Activated CD4-positive, alpha-beta T cell treated with anti-CD3 and anti-CD28 coated beads, Interleukin-2, amount 50 U/mL, for 4 hours (primary cell): Measurements from ENCODE around the gene GRM7.

Source experiments
- DNase-seq, 2 experiments: peaks; one replicate each; pipeline ENCODE4 v3.0.0-alpha.2; 2020

The GRM7 gene

DNA sequence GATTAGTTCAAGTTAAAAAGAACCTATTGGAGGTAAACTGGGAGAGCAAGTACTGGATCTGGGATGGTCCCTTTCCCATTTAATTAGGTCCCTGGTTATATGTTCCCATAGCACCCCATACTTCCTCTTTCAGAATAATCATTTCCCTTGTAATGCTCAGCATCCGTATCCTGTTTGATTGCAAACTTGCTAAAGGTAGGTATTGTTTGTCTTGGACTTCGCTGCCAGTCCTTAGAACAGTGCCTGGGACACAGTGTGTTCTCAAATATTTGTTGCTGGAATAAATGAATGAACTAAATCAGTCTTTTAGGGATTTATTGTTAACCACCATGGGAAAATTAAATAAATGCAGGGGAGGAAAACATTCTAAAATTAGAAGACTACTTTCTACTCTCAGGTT lies 299.8 kb downstream of the GRM7 start:
- DNase-seq, result no peak

DNA sequence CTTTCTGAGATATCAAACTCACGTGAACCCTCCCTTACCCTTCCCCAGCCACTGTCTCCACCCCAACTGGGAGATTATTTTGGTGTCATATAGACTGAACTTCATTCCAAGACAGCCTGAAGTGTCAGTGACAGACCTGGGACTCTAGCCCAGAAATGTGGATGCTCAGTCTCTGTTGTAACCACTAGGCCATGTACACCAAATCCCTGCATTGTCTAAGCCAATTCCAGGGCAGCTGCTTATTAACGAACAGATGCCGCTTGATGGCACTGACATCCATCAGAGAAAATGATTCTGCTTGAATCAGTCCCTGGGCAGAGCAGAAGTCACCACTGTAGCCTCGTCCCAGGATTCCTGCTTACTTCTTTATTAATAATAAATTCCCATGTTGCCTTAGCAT lies 305.5 kb downstream of the GRM7 start:
- no peak for DNase-seq

DNA sequence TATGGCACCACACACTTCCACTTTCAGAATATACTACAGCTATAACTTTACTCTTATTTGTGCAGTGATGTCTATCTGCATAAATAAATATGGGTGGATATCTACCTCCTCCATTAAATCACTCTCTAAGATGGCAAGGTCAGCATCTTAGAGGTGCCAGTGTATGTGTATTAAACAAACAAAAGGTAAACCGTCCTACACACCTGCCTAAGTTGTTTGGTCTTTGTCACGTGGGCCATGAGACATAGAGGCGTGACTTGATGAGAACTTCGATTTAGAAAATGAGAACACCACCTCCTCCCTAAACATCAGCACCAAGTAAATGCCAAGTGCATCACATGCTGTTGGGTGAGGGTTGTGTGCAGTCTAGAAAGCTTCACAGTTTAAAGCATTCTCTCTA lies 310.6 kb downstream of the GRM7 start:
- DNase-seq, result no peak

DNA sequence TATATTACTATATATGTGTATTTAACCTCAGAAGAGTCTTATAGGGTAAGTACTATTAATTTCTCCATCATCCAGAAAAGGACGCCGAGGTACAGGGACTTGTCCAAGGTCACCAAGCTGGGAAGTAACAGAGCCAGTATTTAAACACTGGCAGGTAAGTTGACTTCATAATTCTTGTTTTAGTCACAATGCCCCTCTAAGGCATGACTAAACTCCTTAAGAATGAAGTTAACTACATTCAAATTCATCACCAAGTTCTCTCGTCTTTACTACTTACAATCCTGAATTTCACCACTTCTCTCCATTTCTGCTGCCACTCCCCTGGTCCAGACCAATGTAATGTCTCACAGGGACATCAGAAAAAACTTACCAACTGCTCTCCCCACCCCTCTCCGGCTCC lies 312.1 kb downstream of the GRM7 start:
- no peak for DNase-seq

DNA sequence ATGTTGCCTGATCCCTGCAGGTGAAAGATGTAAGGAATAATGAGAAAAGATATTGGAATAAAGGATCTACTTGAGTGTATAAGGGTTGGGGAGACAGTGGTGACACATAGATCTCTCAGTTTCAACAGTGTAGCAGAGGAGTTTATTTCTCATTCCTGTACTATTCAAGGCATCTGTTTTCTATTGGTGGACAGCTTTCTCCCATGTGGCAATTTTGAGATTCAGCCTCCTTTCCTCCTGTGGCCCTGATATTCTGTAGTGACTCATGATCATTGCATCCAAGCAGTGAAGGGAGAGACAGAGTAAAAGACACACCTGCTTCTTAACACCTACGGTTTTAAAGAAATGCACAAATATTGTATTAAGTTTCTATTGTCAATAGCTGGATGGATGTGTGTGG lies 327.6 kb downstream of the GRM7 start:
- no peak for DNase-seq

DNA sequence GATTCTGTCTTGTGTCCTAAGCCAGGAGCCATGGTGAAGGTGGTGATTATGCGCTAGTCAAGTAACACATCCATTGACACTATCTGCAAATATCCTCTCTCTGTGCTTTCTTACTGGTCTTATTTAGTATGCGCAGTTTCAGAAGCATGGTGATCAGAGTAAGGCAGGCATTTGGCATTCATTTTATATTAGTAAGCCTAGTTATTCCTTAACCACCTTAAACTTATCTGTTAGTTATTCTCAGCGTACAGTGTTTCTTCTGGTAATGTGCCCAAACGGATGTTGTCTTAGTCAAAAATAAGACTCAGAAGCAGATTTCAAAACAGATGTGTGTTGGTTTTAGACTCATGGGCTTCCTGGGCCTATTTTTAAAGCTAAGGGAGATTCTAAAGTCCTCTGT lies 329.2 kb downstream of the GRM7 start:
- no peak for DNase-seq

DNA sequence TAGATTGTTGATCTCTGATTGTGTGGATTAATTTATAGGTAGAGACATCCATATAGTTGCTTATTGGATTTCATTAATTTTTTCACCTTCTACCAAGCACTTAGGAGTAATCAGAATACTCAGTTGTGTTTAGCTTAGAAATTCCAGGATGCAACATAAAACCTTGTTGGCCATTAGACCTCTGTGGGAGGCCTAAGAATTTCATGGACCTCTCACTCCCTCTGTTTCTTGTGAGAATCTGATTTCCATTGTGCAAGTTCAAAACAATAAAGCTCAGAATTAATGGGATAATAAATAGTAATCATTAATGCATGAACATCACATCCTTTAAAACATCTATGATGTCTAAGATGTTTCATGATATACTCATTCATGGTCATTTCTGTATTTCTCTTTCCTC lies 332.4 kb downstream of the GRM7 start:
- no peak for DNase-seq

DNA sequence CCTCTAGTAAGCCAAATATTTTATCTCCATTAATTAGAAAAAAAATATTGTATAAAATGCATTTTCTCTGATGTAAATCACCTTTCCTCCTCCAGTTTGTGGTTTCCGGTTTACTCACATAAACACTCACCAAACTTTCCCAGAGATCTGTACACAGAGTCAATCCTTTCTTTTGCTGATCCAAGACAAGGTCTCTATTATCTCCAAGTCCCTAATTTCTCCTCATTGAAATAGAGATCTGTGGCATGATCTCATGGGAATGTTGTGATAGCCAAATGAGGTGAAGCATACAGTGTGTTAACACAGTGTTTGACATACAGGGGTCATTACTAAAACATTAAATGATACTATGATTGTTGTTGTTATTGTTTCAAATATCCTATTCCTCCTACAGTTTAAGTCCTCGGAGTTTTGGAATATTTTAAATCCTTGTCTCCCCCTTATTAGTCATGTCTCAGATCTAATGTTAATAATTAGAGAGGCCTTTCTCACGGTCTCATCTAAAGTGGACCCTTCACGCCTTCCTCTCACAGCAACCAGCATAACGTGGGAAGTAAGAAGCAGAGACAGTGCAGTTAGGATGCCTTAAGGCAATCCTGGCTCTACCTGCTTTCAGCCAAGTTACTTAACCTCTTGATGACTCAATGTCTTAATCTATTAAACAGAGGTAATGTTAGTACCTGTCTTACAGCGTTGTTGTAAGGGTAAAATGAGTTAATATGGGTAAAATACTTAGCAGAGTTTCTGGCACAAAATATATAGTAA lies 333.3 kb downstream of the GRM7 start:
- no peak for DNase-seq

DNA sequence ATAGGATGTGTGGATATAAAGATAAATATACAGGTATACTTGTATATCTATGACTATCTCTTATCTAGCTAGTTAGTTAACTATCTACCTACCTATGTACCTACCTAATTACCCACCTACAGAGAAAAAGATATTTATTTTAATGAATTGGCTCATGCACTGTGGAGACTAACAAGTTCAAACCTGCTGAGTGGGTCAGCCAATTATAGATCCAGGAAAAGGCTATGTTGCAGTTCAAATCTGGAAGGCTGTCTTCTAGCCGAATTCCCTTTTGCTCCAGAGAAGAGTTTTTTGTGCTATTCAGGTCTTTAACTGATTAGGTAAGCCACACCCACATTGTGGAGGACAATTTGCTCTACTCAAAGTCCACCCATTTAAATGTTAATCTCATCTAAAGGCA lies 335.0 kb downstream of the GRM7 start:
- no peak for DNase-seq

DNA sequence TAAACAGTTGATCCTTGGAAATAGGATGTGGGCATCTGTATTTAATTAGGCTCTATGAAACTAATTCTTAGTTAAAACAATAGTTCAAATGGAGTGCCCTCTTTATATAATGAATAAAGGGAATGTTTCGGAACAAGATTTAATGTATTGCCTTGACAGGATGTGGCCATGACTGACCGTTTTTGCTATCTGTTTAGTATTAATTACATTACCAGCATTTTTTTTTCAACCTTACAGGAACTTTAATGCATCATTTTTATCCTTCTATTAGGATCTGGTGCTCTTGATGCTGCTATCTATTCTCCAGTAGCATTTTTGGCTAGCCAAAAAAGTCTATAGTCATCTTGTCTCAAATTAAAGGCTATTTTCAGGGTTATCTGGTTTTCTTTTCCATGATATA lies 340.9 kb downstream of the GRM7 start:
- DNase-seq, result no peak

DNA sequence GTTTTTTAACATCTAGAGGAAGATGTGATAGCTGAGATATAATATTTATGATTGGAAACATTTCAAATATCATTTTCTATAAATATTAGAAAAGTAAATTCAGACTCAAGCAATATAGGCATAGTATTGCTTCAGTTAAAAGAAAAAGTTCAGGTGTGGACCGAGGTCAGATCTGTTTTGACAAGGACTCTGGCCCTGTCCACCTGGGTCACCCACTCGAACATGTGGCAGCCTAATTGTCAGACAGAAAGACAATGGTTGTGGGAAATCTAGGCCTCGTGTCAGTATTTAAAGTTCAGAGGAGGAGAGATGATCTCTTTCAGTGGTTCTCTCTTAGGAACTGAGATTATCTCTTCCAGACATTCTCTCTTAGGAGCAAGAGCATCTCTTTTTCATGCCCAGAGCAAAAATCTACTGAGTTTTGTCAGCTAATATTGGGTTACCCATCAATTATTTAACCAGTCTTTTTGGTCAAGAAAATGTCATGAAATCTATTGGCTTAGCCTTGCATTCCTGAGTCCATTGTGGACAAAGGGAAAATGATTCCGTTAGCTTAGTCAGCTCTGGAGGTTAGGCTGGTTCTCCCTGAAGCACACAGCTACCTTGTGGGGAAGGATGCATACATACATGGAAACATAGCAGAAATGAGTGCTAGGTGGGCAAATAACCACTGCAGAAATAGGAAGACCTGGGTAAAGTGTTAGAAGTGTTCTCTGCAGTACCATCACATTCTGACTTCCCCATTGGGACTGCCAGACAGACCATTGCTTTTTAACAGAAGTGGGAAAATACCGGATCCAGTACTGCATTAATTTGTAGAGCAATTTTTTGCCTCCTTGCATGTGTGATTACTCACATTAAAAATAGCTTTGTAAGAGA lies 343.3 kb downstream of the GRM7 start:
- no peak for DNase-seq

DNA sequence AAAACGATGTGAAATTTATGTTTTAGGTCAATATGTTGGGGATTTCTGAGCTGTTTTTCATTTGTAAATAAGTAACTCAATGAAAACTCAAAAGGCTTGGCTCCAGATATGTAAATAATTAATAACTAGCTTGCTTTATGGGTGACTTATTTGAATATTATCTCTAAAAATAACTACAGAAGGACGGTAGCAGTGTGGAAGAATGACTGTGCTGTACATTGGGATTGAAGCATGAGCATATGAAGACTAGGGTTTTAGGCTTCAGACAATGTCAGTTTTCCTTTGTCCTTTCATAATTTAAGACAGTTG lies 343.9 kb downstream of the GRM7 start:
- no peak for DNase-seq

DNA sequence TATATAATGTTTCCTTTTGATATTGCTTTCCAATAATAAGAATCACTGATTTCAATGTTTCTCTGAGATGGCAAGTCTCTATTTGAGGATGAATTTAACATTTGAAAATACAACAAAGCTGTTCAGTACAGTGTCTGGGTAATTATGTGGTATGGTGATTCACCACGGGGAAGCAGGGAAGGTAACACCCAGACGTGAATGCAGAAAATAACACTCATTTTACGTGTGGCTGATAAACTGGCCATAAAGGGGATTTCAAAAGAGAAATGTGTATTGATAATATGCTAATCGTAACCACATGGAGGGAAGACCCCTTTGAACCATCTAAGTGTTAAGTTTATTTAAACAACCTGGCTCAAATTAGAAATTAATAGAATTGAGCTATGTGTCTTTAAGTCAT lies 344.6 kb downstream of the GRM7 start:
- no peak for DNase-seq

DNA sequence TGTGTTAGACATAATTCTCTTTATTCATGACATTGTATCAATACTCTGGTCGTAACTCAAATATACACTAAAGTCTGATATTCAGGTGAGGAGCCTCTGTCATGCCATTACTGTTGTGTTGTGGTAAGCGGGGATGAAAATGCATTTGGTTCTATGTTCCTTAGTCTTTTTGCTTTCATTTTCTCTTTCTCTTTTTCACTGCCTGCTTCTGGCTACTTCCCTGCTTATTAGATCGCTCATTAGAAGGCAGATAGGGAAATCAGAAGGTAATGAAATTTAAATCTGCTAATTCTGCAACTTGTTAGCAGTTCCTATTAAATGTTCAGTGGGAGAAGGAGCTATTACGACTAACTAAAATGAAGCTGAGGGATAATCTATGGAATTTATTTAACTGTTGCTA lies 345.0 kb downstream of the GRM7 start:
- no peak for DNase-seq

DNA sequence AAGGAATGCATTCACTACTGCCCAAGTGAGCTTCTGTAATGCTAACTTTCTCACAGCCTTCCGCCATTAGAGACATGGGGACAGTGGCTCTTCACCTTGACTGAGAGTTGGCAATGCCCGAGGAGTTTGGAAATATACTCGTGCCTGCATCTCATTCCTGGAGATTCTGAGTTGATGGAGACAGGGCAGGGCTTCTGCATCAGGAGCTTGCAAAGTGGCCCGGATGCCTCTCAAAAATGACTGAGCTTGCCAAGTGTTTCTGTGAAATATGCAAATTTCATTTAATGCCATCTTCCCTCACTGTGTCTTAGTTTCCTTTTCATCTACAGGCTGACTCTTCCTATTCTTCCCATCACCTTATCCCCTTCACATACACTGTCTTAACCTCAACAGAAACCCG lies 346.2 kb downstream of the GRM7 start:
- DNase-seq, result no peak

DNA sequence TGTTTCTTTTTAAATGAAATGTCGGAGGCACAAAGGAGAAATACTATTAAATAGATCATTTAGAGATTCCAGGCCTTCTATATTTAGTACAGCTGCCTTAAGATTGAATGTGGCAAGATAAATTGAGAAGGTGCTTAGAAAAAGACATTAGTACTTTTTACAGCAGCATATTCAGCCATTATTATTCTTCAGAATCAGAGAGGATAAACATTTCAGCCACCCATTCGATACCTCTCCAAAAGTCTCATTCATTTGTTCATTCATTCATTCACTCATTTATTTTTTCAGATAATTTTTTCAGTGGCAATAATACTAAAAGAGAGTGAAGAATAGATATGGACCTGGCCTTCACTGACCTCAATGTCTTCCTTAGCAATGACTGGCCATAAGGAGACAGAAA lies 347.0 kb downstream of the GRM7 start:
- DNase-seq, result no peak

DNA sequence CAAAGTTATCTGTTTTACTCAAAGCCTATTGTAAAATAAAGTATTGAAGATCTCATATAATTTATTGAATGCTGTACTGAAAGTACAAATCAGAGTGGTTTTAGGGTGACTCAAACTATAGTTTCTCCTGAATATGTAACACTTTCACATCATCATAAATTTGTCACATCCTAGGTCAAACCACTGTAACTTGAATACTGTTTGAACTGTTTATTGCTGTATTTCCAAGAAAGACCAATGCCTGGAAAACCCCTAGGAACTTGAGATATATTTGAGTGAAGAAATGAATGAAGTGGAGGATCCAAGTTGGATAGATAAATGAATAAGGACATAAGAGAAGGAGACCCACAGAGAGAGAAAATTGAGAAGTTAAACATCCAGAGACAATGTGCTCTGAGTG lies 348.2 kb downstream of the GRM7 start:
- no peak for DNase-seq

DNA sequence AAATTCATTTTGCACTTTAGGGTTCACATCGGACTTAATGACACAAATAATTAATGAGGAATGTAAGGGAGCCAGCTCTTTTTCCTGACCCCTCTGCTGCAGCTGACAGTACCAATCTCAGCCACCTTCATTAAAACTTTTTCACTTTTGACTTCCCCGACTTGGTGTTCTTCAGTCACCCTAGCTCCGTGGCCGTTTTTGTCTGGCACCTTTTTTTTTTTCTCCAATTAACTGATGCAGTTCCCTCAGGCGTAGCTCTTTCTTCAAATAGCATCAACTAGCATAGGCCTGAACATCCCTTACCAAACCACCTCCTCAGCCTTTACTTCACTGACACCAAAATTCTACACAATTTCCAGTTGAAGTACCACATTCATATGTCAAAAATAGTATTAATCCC lies 350.8 kb downstream of the GRM7 start:
- DNase-seq, result no peak

DNA sequence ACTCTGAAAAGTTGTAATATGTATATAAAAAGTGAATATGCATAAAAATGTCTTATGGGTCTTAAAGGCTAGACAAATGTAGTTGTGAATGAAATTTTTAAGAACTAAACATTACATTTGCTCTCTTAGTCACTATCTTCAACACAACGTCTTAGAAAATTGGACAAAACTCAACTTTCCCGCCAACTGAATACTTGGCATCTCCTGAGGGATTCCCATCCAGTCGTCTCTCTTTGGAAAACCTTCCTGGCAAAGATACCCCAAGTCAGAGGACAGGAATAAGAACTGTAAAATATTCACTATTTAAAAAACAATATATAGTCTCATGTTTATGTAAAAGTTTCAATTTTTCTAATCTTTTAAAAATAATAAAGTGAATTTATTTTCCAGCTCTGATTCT lies 354.8 kb downstream of the GRM7 start:
- no peak for DNase-seq

DNA sequence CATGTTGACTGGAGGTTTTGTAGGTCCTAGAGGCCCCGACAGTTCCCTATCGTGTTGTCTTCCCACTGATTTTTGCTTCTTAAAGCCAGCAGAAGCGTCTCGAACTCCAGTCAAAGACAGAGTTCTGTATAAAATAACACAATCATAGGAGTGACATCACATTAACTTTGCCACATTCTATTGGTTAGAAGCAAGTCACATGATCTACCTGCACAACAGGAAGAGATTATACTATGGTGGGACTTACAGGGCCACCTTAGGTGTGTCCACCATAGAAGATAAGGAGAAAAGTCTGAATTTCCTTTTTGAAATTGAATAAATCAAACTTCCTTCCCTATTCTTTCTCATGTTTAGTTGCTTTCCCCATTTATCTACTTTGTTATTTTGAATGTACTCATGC lies 365.5 kb downstream of the GRM7 start:
- DNase-seq, result no peak

DNA sequence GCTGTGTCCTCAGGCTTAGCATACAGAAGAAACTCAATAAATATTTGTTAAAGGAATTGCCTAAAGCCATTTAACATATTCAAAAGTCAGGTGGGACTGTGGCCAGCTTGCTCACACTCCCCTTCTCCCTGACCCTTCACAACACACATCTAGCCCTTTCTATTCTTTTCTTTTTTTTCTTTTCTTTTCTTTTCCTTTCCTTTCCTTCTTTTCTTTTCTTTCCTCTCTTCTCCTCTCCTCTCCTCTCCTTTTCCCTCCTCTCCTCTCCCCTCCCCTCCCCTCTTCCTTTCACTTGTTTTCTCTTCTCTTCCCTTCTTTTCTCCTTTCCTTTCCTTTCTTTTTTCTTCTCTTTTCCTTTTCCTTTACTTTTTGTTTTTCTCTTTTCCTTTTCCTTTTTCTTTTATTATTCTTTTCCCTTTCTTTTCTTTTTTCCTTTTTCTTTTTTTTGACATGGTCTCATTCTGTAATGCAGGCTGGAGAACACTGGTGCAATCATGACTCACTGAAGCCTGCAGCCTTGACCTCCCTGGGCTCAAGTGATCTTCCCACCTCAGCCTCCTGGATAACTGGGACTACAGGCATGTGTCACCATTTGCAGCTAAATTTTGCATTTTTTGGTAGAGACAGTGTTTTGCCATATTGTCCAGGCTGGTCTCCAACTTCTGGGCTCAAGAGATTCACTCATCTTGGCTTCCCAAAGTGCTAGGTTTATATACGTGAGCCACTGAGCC lies 377.8 kb downstream of the GRM7 start:
- DNase-seq, result no peak

DNA sequence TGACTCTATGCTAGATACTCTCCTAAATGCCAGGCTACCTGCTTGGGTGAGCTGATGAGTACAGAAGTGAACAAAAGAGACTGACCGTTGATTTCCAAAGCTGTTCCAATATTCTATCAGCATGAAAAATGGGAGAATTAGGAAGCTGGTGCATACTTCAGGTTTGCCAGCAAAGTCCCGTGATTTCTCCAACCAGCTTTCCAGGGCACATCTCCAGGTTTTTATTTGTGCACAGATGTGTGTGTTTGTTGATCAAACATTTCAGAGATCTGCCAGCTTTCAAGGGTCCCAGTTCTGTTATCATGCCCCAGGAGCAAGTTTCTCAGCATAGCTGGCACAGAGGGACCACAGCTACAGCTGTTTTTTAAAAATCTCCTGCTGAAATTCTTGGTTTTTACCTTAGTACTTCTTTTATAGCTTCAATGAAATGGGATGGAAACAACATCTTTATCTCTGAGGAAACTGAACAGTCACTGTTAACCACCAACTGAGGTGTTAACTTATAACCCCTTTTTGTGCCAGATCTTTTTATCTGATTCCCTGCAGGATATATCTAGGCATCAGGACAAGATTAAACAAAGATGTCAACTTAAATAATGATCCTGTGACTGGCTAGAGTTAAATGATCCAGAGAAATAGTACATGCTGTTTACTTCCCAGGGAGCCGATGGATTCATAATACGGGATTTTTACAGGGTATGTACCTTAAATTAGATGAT lies 380.8 kb downstream of the GRM7 start:
- no peak for DNase-seq

DNA sequence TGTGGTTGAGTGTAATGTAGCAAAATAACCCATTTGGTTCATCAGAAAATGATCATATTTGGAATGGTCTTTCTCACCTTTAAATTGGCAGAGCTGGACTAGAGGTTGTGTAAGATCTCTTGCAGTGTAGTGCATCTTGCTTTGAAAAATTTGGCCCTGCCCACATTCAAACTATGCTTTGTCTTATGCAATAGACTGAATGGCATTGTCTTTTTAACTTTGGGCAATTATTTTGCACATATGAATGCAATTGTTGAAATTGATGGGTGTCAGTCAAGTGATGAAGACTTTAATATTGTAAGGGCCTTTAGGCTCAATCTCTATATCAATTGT lies 381.4 kb downstream of the GRM7 start:
- no peak for DNase-seq
